GM12891 (cell line): Measurements from ENCODE around the gene ACP6.

Experiments used
- PAX5 ChIP-seq: IDR thresholded peaks from 2 replicates; pipeline ENCODE4 v1.6.1; 2011; ENCODE audit warnings: low read length, moderate library complexity, mild to moderate bottlenecking; ENCODE audit not compliant: insufficient read depth, severe bottlenecking
- POLR2A ChIP-seq: IDR thresholded peaks from 2 replicates; pipeline ENCODE4 v1.6.1; 2011; ENCODE audit warnings: low read depth, low read length, control low read depth
- POLR2AphosphoS5 ChIP-seq: IDR thresholded peaks from 2 replicates; pipeline ENCODE4 v1.6.1; 2011; ENCODE audit warnings: low read depth, low read length, control low read depth
- TAF1 ChIP-seq: IDR thresholded peaks from 2 replicates; pipeline ENCODE4 v1.6.1; 2011; ENCODE audit warnings: low read depth, low read length, control low read depth

DNA sequence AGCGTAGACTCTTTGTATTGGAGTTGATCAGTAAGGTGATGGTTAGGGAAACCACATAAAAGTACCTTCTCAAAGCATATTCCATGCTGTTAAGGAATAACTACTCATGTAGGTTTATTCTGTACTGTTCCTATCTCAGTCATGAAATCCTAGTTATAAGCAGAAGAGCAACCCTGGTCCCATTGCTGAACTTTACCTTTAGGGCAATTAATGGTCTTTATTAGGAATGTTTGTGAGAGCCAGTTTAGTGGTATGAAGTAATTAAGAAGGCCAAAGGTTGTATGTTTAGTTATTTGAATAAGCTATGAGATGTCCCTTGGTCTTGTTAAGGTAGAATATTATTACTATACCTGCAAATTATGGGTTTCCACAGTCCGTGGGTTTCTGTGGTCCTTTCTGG is 44.0 kb downstream of the ACP6 start:
- TF ChIP-seq POLR2A (no peak), POLR2AphosphoS5 (no peak), TAF1 (no peak), PAX5 (no peak)
